ENCODE results near the gene RGS19. TPM values are rescaled to one million over a fixed set of nuclear protein-coding genes. Genes with fewer than 3 reads are reported as not detected.

RGS19 gene
- total RNA-seq, 1 experiment from 2014 or later: 12.8 TPM

GRCh38 chr20:64052326-64052722, 27.0 kb downstream of the RGS19 start:
- no peaks in the 10 kb centered on the region for H3K79me1 ChIP-seq (ENCODE audit: insufficient read depth, low read depth, low read length, poor library complexity, severe bottlenecking)
- H4K20me1 ChIP-seq (ENCODE audit: control insufficient read depth, insufficient read depth, insufficient read length): no peaks in the 10 kb centered on the region
- no peak for TF ChIP-seq CTCF (conservative IDR thresholded peaks at IDR 0.05)
- H3K56ac ChIP-seq (ENCODE audit: insufficient read length, low read depth, low read length): no peak overlapping the region
- Mint-ChIP-seq H3K4me1 (peaks cover 16 to 21% of the 10 kb centered on the region in 2 experiments), H3K27me3 (ENCODE audit: low read depth) (peaks cover 45% of the 10 kb centered on the region), H3K27ac (no peak overlapping the region), H3K4me3 (no peak overlapping the region), H3K36me3 (ENCODE audit: insufficient read depth in 1 of 3, low read depth in 3 of 3) (no peaks in the 10 kb centered on the region; a peak in 1 of 7 replicates), H3K9me3 (no peaks in the 10 kb centered on the region; a peak in 1 of 5 replicates)
- no peak overlapping the region for H4K5ac ChIP-seq (ENCODE audit: insufficient read length, low read depth, low read length)
- H3K79me2 ChIP-seq (ENCODE audit: insufficient read depth, low read length): no peaks in the 10 kb centered on the region
- DNase-seq: no peak
- no peaks in the 10 kb centered on the region for H3K4me1 ChIP-seq (ENCODE audit: insufficient read depth, low read length)
- no peak overlapping the region for H3K14ac ChIP-seq (ENCODE audit: insufficient read depth, low read length)
- no peak overlapping the region for H3K18ac ChIP-seq (ENCODE audit: insufficient read length, low read depth, low read length)
- no peak overlapping the region for H3K23ac ChIP-seq (ENCODE audit: insufficient read length, low read depth, low read length)
- H3K27ac ChIP-seq (ENCODE audit: insufficient read length, low read depth, low read length): no peak overlapping the region
- WGBS (ENCODE audit: extremely low coverage, insufficient read length, low lambda C conversion rate): no CpG with 5 or more reads among the region's 10 CpGs
- no peak overlapping the region for H3K4me2 ChIP-seq (ENCODE audit: insufficient read depth, insufficient read length, low read length)
- H3K23me2 ChIP-seq (ENCODE audit: insufficient read length, low read depth, low read length, poor library complexity, severe bottlenecking): no peaks in the 10 kb centered on the region
- no peak overlapping the region for H2AK5ac ChIP-seq (ENCODE audit: insufficient read length, low read length)
- no peak overlapping the region for H2BK12ac ChIP-seq (ENCODE audit: insufficient read length, low read depth, low read length)
- no peak overlapping the region for H2BK15ac ChIP-seq (ENCODE audit: low read depth, low read length)
- H4K8ac ChIP-seq (replicated peaks; ENCODE audit: insufficient read length, low read depth, low read length): no peak overlapping the region
- H3K9me3 ChIP-seq (ENCODE audit: control insufficient read depth, low read depth, low read length): no peaks in the 10 kb centered on the region
- no peak overlapping the region for H2BK20ac ChIP-seq (ENCODE audit: low read depth, low read length, poor library complexity, severe bottlenecking)
- no peak overlapping the region for H3K9ac ChIP-seq (ENCODE audit: extremely low read depth, insufficient read length, low read length)
- no peak overlapping the region for H4K91ac ChIP-seq (ENCODE audit: insufficient read length, low read depth, low read length)
- no peak overlapping the region for H3K4ac ChIP-seq (ENCODE audit: low read depth, low read length)
- no peak overlapping the region for H2BK5ac ChIP-seq (ENCODE audit: insufficient read length, low read length)
- H3K27me3 ChIP-seq (ENCODE audit: insufficient read depth, low read length): peaks cover 12% of the 10 kb centered on the region; the same call in 1 of the 2 replicates
- H2BK120ac ChIP-seq (ENCODE audit: low read depth, low read length, poor library complexity, severe bottlenecking): no peak overlapping the region
- no peak overlapping the region for H3T11ph ChIP-seq (ENCODE audit: low read length)
- H2AFZ ChIP-seq (ENCODE audit: low read length): no peak overlapping the region

All from H9 (cell line).